OCI-LY7 (cell line): ENCODE results near the gene TMEM9B.
"Not testable (repeated sequence)": the region's sequence is repeated elsewhere in the genome, so short reads cannot be mapped to it uniquely, and the experiment has no call there.

Source experiments
- CTCF ChIP-seq: fragments of 200-600 bp; sonication (generic); conservative IDR thresholded peaks from 2 replicates; pipeline ENCODE4 v1.5.1; 2014; ENCODE audit warnings: mild to moderate bottlenecking, antibody characterized with exemption, low read length, moderate library complexity, mixed read lengths
- EZH2phosphoT487 ChIP-seq: fragments of 200-600 bp; sonication (generic); IDR thresholded peaks from 2 replicates; pipeline ENCODE4 v1.6.1; 2018; ENCODE audit warnings: low read depth, borderline replicate concordance, mild to moderate bottlenecking, mixed run types, antibody characterized with exemption, low read length, moderate library complexity, mixed read lengths

GRCh38 chr11:8986772-8987171 is 22.5 kb upstream of the TMEM9B start:
- TF ChIP-seq CTCF, EZH2phosphoT487: not testable (repeated sequence)
